ENCODE results near the gene CREBRF. TPM values are rescaled to one million over a fixed set of nuclear protein-coding genes. Genes with fewer than 3 reads are reported as not detected.

Gene CREBRF
- polyA plus RNA-seq, 3 donors: 23.1 to 27.6 (median 23.6) TPM

GRCh38 chr5:173159256-173159655 lies 103.1 kb downstream of the CREBRF start:
- Histone ChIP-seq H3K4me3 (replicated peaks in 1 of 3; ENCODE audit: low read depth in 2 of 3, low read length in 3 of 3) (no peak overlapping the region), H3K27me3 (ENCODE audit: control insufficient read depth in 2 of 2, insufficient read depth in 2 of 2, low read length in 2 of 2) (no peaks in the 10 kb centered on the region), H3K4me1 (ENCODE audit: control insufficient read depth in 1 of 2, insufficient read depth in 2 of 2, low read length in 2 of 2) (no peaks in the 10 kb centered on the region), H4K20me1 (ENCODE audit: insufficient read depth, low read length) (no peaks in the 10 kb centered on the region), H3K79me2 (ENCODE audit: insufficient read depth, low read length) (no peaks in the 10 kb centered on the region), H3K36me3 (replicated peaks in 1 of 2; ENCODE audit: control insufficient read depth in 1 of 2, insufficient read depth in 2 of 2, low read length in 2 of 2) (peaks cover 69 to 95% of the 10 kb centered on the region in 2 donors), H3K27ac (ENCODE audit: low read depth in 1 of 2, low read length in 2 of 2) (no peak overlapping the region), H3K9me3 (replicated peaks in 1 of 2; ENCODE audit: control insufficient read depth in 1 of 2, insufficient read depth in 1 of 2, low read length in 2 of 2) (no peaks in the 10 kb centered on the region), H2AFZ (ENCODE audit: insufficient read depth, low read depth, low read length, poor library complexity, severe bottlenecking) (no peak overlapping the region), H3K4me2 (replicated peaks; ENCODE audit: extremely low read depth, low read length, poor library complexity, severe bottlenecking) (no peak overlapping the region), H3K9ac (ENCODE audit: insufficient read depth, low read length, poor library complexity, severe bottlenecking) (no peak overlapping the region)
- Mint-ChIP-seq H3K36me3 (peaks cover 77 to 89% of the 10 kb centered on the region in 2 donors), H3K27ac (no peak overlapping the region), H3K9me3 (no peaks in the 10 kb centered on the region), H3K4me1 (no peaks in the 10 kb centered on the region), H3K27me3 (ENCODE audit: low read depth in 3 of 3) (peaks cover 0 to 2% (median 0%) of the 10 kb centered on the region in 3 donors), H3K4me3 (no peak overlapping the region)
- DNase-seq: no peak
- WGBS (ENCODE audit: insufficient coverage): 83% methylated on average over 3 of the region's 3 CpGs
- intact Hi-C loops (cut with micrococcal nuclease): no loop called here
- TF ChIP-seq CTCF (IDR thresholded peaks at IDR 0.05): no peak

GRCh38 chr5:173161148-173161547 lies 105.0 kb downstream of the CREBRF start:
- Histone ChIP-seq H3K9ac (ENCODE audit: insufficient read depth, low read length, poor library complexity, severe bottlenecking) (no peak overlapping the region), H4K20me1 (ENCODE audit: insufficient read depth, low read length) (no peaks in the 10 kb centered on the region), H2AFZ (ENCODE audit: insufficient read depth, low read depth, low read length, poor library complexity, severe bottlenecking) (no peak overlapping the region), H3K4me2 (replicated peaks; ENCODE audit: extremely low read depth, low read length, poor library complexity, severe bottlenecking) (no peak overlapping the region), H3K79me2 (ENCODE audit: insufficient read depth, low read length) (no peaks in the 10 kb centered on the region), H3K27me3 (ENCODE audit: control insufficient read depth in 2 of 2, insufficient read depth in 2 of 2, low read length in 2 of 2) (no peaks in the 10 kb centered on the region), H3K9me3 (replicated peaks in 1 of 2; ENCODE audit: control insufficient read depth in 1 of 2, insufficient read depth in 1 of 2, low read length in 2 of 2) (no peaks in the 10 kb centered on the region), H3K4me1 (ENCODE audit: control insufficient read depth in 1 of 2, insufficient read depth in 2 of 2, low read length in 2 of 2) (no peaks in the 10 kb centered on the region), H3K4me3 (replicated peaks in 1 of 3; ENCODE audit: low read depth in 2 of 3, low read length in 3 of 3) (no peak overlapping the region), H3K27ac (ENCODE audit: low read depth in 1 of 2, low read length in 2 of 2) (no peak overlapping the region), H3K36me3 (replicated peaks in 1 of 2; ENCODE audit: control insufficient read depth in 1 of 2, insufficient read depth in 2 of 2, low read length in 2 of 2) (peaks cover 52 to 85% of the 10 kb centered on the region in 2 donors)
- 95% methylated on average over 3 of the region's 5 CpGs for WGBS (ENCODE audit: insufficient coverage)
- Mint-ChIP-seq H3K4me3 (no peak overlapping the region), H3K27me3 (ENCODE audit: low read depth in 3 of 3) (peaks cover 0 to 2% (median 0%) of the 10 kb centered on the region in 3 donors), H3K36me3 (peaks cover 72 to 79% of the 10 kb centered on the region in 2 donors), H3K4me1 (no peaks in the 10 kb centered on the region), H3K27ac (no peak overlapping the region), H3K9me3 (no peaks in the 10 kb centered on the region)
- no peak for TF ChIP-seq CTCF (IDR thresholded peaks at IDR 0.05)
- intact Hi-C loops (cut with micrococcal nuclease): no loop called here
- DNase-seq: no peak

All from CD14-positive monocyte (primary cell).